GM12874 (cell line): ENCODE data around the gene ACP6.

Source experiments
- TF ChIP-seq, protein P1 (sequence below): IDR thresholded peaks from 2 replicates; pipeline ENCODE4 v1.5.1; 2011; ENCODE audit warnings: low read depth, mild to moderate bottlenecking, control low read depth, low read length, moderate library complexity; ENCODE audit not compliant: insufficient read depth

ACP6 gene

DNA sequence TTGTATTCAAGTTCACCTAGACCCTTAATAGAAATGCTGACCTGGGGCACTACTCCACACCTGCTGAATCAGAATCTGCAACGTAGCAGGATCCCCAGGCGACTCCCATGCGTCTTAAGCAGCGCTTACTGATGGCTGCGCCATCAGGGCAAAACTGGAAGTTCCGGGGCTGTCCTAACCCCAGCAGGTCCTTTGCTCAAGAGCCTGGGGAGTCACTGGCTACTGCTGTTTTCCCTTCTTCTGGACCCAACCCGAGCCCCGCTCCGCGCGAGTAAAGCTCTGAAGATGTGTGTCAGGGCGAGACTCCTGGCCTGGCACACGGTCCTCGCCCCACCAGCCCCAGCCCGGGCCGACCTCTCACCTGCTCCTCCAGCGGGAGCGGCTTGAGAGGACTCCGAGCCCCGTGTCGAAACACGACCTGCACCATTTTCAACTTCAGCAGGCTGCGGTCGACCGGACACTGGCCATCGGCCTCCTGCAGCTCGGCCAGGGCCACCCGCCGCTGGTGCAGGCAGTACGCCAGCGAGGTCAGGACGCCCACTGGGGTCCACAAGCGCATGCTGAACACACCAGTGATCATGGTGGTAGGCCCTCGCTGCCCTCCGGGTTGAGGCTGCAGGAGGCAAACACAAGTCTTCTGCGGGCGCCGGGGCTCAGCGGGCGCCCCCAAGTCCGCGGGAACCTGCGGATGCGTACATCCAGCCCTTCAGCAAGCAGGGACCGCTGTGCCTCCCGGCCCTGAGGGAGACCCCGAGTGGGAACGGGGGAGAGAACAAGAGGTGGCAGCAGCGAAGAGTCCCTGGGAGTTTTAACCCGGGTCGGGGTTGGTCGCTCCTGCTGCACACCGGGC is 630 bp downstream of the ACP6 start:
- TF ChIP-seq, protein P1, sequence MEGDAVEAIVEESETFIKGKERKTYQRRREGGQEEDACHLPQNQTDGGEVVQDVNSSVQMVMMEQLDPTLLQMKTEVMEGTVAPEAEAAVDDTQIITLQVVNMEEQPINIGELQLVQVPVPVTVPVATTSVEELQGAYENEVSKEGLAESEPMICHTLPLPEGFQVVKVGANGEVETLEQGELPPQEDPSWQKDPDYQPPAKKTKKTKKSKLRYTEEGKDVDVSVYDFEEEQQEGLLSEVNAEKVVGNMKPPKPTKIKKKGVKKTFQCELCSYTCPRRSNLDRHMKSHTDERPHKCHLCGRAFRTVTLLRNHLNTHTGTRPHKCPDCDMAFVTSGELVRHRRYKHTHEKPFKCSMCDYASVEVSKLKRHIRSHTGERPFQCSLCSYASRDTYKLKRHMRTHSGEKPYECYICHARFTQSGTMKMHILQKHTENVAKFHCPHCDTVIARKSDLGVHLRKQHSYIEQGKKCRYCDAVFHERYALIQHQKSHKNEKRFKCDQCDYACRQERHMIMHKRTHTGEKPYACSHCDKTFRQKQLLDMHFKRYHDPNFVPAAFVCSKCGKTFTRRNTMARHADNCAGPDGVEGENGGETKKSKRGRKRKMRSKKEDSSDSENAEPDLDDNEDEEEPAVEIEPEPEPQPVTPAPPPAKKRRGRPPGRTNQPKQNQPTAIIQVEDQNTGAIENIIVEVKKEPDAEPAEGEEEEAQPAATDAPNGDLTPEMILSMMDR = no peak

DNA sequence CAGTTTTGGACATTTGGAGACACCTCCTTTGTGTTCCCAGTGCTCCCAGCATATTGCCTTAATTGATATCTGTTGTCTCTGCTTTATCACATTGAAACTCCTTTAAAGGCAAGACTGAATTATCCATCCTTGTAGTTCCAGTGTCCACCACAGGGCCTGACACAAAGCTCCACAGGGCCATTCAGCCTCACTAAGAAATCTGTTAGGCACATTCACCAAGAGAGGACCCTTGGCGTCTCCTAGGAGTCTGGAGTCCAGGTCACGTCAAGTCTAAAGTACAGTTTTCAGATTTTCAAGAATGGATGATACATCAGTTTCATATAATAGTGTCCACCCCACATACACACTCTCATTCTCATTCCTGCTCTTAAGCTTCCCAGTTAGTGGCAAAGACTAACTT is 4.8 kb downstream of the ACP6 start:
- TF ChIP-seq, protein P1 = peak; percentile 7; the same call in 1 of the 2 replicates

DNA sequence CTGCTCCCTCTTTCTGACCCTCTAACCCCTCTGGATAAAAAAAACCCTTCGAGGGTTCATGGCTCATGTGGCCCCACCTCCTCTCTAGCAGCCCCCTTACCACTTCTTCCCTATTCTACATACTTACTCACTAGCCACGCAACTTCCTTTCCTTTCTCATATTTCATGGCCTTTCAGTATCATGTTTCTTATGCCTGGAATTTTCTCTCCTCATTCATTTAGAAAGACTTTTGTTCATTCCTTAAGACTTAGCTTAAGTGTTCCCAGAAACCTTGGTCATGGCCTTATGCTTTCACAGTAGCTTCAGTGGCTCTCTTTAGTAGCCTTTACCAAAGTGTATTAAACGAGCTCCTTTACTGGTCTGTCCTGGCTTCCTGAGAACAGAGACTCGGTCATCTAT is 6.1 kb downstream of the ACP6 start:
- TF ChIP-seq, protein P1 = no peak

DNA sequence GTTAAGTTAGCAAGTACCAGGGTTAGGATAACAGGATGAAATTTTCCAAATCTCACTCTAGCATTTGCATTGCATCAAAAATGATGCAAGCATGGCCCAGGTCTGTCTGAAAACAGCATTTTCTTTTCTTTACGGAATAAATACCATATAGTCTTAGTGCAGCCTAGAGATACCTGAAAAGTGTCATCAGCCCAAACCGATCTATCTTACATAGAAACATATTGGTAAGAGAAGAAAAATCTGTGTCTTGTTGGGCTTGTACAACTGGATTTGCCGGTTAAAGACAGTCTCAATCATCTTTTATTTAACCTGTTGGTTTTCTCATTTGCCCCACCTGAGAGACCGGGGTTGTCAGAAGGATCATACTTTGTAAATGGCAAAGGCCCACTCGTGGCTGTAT is 15.8 kb downstream of the ACP6 start:
- TF ChIP-seq, protein P1 = no peak

DNA sequence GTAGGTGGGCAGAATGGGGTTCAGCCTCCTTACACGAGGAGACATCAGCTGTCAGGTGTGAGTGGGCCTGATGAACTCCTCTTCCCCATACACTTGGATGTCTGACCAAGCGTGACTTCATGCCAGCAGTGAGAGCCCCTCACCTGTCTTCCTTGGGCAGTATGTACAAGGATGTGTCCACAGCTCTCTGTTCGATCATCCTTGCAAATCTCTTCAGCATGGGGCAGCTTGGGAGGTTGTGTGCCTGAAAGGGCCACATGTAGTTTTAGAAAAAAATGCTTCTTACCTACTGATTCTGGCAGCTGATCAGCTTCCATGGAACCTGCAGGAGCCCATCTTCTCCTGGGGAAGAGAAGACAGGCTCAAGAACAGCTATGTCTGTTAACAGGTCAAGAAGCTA is 18.0 kb downstream of the ACP6 start:
- TF ChIP-seq, protein P1 = no peak

DNA sequence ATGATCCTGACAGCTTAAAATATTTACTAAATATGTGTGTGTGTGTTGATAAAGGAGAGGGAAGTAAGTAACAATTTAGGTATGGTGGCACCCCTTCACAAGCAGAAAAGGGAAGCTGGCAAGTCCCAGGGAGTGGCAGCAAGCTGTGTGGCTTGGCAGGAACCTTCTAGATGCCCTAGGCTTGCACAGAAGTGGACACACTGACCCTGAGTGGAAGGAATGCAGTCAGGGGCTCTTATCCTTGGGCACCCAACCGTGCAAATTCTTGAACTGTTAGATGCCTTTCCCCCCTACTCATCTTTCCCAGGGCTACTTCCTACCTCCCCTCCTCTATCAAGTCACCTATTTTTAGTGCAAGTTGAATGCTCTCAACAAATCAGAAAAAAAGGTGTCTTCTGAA is 18.9 kb downstream of the ACP6 start:
- TF ChIP-seq, protein P1 = no peak

DNA sequence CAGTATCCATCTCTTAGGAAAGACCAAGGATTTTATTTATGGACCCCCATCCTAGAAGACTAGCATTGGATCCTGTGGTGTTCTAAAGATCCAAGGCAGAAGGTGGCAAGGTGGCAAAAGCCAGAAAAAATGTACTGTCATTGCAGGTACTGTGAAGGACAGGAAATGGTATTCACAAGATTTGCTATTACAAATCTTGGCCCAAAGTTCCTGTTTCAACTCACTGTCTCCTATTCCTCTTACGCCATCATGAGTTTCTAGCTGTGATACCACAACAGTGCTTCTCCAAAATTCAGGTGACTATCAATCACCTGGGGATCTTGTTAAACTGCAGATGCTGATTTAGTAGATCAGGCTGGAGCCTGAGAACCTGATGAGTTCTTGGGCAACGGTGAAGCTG is 21.4 kb downstream of the ACP6 start:
- TF ChIP-seq, protein P1 = no peak
